GM12872 (cell line): Measurements from ENCODE around the gene SAMD10.

Experiments used
- CTCF ChIP-seq: IDR thresholded peaks from 3 replicates; pipeline ENCODE4 v1.5.1; 2011; ENCODE audit warnings: low read depth, mild to moderate bottlenecking, low read length, moderate library complexity; ENCODE audit not compliant: insufficient read depth

Gene SAMD10

GRCh38 chr20:63944078-63944941 lies 35.1 kb downstream of the SAMD10 start:
- TF ChIP-seq CTCF = no peak

- no peak for TF ChIP-seq CTCF
Measured at GRCh38 chr20:63943808-63944077, 35.7 kb downstream of the SAMD10 start.

GRCh38 chr20:63942969-63943807 lies 36.3 kb downstream of the SAMD10 start:
- no peak for TF ChIP-seq CTCF

- TF ChIP-seq CTCF = no peak
Measured at GRCh38 chr20:63942250-63942951, 37.0 kb downstream of the SAMD10 start.

GRCh38 chr20:63941282-63942081 lies 38.0 kb downstream of the SAMD10 start:
- no peak for TF ChIP-seq CTCF

- no peak for TF ChIP-seq CTCF
Measured at GRCh38 chr20:63940472-63941266, 38.8 kb downstream of the SAMD10 start.
